HUES6 (cell line): ENCODE measurements around the gene EYA4.

Experiments
- H3K27ac ChIP-seq: 2 replicates; pipeline ENCODE4 v1.7.0; 2013; ENCODE audit warnings: low read depth, mild to moderate bottlenecking, low read length, inconsistent platforms
- H3K27me3 ChIP-seq: 2 replicates; pipeline ENCODE4 v1.6.1; 2013; ENCODE audit warnings: low read length; ENCODE audit not compliant: control insufficient read depth, insufficient read depth
- H3K36me3 ChIP-seq: 2 replicates; pipeline ENCODE4 v1.6.1; 2013; ENCODE audit warnings: low read length; ENCODE audit not compliant: control insufficient read depth, insufficient read depth
- H3K4me1 ChIP-seq: 2 replicates; pipeline ENCODE4 v1.6.1; 2013; ENCODE audit warnings: low read length; ENCODE audit not compliant: control insufficient read depth, insufficient read depth
- H3K4me3 ChIP-seq: 2 replicates; pipeline ENCODE4 v1.5.1; 2013; ENCODE audit warnings: low read depth, low read length
- H3K9ac ChIP-seq: one replicate; pipeline ENCODE4 v1.6.1; 2013; ENCODE audit warnings: mild to moderate bottlenecking, low read length
- H3K9me3 ChIP-seq: 2 replicates; pipeline ENCODE4 v1.6.1; 2013; ENCODE audit warnings: low read depth, low read length; ENCODE audit not compliant: control insufficient read depth, insufficient read depth

Gene EYA4

DNA sequence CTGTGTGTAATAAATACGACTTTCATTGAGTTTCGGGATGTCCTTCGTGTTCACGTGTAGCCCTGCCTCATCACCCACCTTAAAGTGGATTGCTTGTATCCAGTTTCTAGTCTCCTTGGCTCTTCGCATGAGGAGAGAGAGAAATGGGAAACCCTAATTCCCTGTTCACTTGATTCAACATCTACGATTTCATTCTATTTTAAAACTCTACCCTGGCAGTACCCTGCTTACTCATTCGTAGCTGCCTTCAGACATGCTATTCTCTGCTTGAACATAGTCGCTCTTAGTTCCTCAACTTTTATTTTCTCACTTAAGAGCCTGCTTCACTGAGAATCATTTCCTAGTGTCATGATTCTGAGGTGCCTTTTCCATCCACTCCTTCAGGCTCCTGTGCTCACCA, 163.6 kb downstream of the EYA4 start:
- no peaks in the 10 kb centered on the region for H3K27me3 ChIP-seq
- no peak overlapping the region for H3K27ac ChIP-seq
- peaks cover 9% of the 10 kb centered on the region for H3K4me1 ChIP-seq
- no peak overlapping the region for H3K4me3 ChIP-seq
- H3K9me3 ChIP-seq: no peaks in the 10 kb centered on the region
- no peak overlapping the region for H3K9ac ChIP-seq
- H3K36me3 ChIP-seq: no peaks in the 10 kb centered on the region

DNA sequence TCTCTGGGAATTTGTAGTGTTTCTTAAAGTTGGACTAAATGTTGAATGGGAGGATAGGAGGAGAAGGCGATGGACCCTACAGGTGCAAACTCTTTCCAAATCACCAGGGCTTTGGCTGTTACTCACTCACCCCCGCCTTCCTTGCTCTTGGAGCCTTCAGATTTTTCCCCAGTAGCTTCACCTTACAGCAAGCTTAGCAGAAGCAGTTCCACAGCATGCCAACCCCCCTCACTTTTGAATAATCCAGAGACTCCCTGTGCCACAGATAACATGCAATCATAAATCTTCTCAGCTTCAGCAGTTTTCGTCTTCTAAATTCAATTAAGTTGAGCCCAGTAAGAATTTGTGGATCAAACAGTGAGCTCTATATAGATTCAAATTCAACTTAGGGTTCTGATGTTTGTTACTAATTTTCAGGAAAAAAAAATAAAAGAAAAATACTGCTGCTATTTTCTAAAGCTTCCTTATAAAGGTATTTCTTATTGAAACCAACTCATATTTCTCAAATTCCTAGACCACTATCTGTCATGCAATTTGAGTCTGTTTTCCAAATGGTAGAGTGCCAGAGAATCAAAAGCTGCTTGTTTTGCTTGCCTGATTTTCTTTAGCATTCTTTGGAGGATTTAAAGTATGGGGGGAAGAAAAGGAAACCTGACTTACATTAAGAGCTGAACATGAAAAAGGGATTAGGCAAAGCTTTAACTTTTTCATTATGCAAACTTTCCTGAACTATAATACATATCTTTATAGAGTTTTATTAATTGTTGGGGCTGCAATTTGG, 166.4 kb downstream of the EYA4 start:
- no peaks in the 10 kb centered on the region for H3K36me3 ChIP-seq
- no peaks in the 10 kb centered on the region for H3K27me3 ChIP-seq
- H3K9ac ChIP-seq: no peak overlapping the region
- H3K27ac ChIP-seq: no peak overlapping the region
- H3K4me3 ChIP-seq: no peak overlapping the region
- H3K9me3 ChIP-seq: no peaks in the 10 kb centered on the region
- peaks cover 21% of the 10 kb centered on the region for H3K4me1 ChIP-seq

DNA sequence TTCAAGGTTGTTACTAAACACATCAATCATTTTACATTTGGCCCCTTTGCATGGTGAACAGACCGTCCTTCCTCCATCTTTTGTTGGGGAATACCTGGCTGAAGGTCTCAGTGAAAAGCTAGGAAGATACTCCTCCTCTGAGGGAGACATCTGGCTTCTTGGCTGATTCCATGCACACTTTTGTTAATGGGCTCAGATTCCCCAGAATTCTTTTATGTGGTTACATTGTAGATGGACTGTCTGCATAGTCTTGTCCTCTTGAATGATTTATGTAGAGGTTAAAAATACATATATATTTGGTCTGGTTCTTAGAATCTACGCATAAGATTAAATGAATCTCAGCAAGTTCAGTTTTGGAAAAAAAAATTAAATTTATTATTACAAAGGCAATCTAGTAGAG, 167.0 kb downstream of the EYA4 start:
- Histone ChIP-seq H3K9ac (no peak overlapping the region), H3K9me3 (no peaks in the 10 kb centered on the region), H3K4me1 (peaks cover 21% of the 10 kb centered on the region), H3K4me3 (no peak overlapping the region), H3K27ac (no peak overlapping the region), H3K36me3 (no peaks in the 10 kb centered on the region), H3K27me3 (no peaks in the 10 kb centered on the region)

DNA sequence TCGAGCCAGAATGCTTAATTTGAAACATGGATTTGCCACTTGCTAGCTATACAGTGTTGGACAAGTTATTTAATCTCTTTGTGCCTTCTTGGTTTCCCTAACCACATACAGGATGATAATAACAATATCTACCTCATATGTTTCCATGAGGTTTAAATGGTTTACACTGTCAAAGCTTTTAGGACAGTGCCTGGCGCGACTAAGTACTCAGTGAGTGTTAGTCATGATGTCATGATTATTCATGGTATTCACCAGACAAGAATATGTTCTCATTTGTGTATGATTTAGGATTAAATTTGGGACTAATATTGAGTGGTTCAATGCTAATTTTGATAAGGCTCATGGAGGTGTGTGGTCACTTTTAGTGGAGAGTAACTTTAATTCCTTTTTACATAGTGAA, 167.4 kb downstream of the EYA4 start:
- Histone ChIP-seq H3K4me1 (peaks cover 21% of the 10 kb centered on the region), H3K27me3 (no peaks in the 10 kb centered on the region), H3K27ac (no peak overlapping the region), H3K9ac (no peak overlapping the region), H3K9me3 (no peaks in the 10 kb centered on the region), H3K4me3 (no peak overlapping the region), H3K36me3 (no peaks in the 10 kb centered on the region)

- H3K4me3 ChIP-seq: no peak overlapping the region; the same call in 1 of the 2 replicates
- no peaks in the 10 kb centered on the region for H3K9me3 ChIP-seq
- H3K4me1 ChIP-seq: peaks cover 26% of the 10 kb centered on the region
- H3K27ac ChIP-seq: no peak overlapping the region
- H3K27me3 ChIP-seq: no peaks in the 10 kb centered on the region
- H3K9ac ChIP-seq: no peak overlapping the region
- no peaks in the 10 kb centered on the region for H3K36me3 ChIP-seq
These were observed 169.7 kb downstream of the EYA4 start for GRCh38 chr6:133410638-133411435.

- Histone ChIP-seq H3K9me3 (no peaks in the 10 kb centered on the region), H3K4me1 (peaks cover 26% of the 10 kb centered on the region), H3K9ac (no peak overlapping the region), H3K36me3 (no peaks in the 10 kb centered on the region), H3K27me3 (no peaks in the 10 kb centered on the region), H3K4me3 (no peak overlapping the region), H3K27ac (no peak overlapping the region)
These were observed 170.6 kb downstream of the EYA4 start for GRCh38 chr6:133411757-133412156.

DNA sequence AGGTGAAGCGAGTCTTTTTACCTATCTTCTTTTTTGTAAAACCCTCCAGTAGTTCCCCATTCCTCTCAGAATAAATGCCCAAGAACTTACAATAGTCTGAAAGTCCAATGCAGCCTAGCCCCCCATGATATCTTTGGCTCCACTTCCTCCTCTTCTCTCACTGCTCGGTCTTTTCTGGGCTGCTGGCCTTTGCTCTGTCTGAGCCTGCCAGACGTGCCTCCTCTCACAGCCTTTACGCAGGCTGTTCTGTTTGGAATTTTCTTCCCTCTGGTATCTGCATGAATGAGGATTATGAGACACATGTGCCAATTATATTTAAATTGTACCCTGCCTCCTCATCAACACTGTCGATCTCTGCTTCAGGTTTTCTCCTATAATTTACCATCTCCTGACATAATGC, 174.1 kb downstream of the EYA4 start:
- peaks cover 15% of the 10 kb centered on the region for H3K4me1 ChIP-seq

DNA sequence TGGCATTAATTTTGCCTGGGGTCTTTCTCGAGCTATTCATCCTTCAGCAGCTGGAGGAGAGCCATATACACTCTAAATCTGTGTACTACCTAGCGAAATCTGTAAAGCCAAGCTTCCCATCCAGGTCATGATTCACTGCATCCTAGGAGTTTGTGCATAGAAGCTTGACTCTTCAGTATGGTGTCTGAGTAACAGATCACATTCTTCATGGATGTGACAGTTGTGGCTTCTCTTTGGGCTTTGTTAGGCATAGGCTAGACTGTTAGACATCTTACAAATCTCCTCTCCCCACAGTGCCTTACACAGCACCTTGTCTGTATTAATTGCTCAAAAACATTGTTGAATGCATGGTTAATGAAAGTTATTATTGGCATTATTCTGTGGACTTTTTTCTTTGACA, 177.0 kb downstream of the EYA4 start:
- Histone ChIP-seq H3K9me3 (no peaks in the 10 kb centered on the region), H3K27ac (no peak overlapping the region), H3K9ac (no peak overlapping the region), H3K4me3 (no peak overlapping the region), H3K4me1 (peaks cover 5% of the 10 kb centered on the region; the same call in 1 of the 2 replicates), H3K36me3 (no peaks in the 10 kb centered on the region), H3K27me3 (no peaks in the 10 kb centered on the region)

More for the DNA sequence above, 174.1 kb downstream of the EYA4 start:
- no peak overlapping the region for H3K27ac ChIP-seq
- no peaks in the 10 kb centered on the region for H3K27me3 ChIP-seq
- H3K9me3 ChIP-seq: no peaks in the 10 kb centered on the region
- no peak overlapping the region for H3K9ac ChIP-seq
- no peak overlapping the region for H3K4me3 ChIP-seq
- no peaks in the 10 kb centered on the region for H3K36me3 ChIP-seq

DNA sequence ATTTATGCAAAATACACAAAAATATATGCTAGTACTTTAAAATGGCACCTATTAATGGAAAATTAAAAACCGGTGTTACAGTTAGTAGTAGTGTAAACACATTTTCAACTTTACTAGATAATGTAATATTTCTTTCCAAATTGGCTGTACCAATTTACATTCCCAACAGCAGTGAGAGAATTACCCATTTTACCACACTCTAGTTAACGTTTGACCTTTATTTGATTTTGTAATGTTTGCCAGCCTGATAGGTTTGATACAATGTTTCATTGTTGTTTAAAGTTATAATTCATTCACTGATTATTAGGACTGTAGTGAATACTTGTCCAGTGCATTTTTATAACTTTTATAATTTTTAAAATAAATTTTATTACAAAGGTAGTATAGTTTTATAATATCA, 182.1 kb downstream of the EYA4 start:
- Histone ChIP-seq H3K9ac (no peak overlapping the region), H3K27ac (no peak overlapping the region), H3K36me3 (no peaks in the 10 kb centered on the region), H3K4me3 (no peak overlapping the region), H3K9me3 (no peaks in the 10 kb centered on the region), H3K27me3 (no peaks in the 10 kb centered on the region), H3K4me1 (no peaks in the 10 kb centered on the region)

DNA sequence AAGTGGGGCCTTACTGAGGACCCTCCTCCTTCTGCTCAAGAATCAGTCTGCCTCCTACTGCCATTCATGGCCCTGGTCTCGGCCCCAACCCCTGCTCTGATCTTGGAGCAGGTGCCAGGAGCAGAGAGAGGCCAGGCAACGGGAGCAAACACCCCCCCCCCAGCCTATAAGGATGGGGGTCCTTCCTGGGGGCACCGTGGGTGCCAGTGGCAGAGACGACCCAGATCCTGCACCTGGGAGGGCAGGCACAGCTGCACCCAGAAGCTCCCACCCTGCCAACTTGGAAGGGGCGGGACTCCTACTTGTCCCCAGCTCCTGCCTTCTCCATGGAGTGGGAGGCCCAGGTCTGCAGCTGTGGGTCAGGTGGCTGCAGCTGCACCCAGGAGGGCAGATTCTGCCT, 183.2 kb downstream of the EYA4 start:
- Histone ChIP-seq H3K27ac (no peak overlapping the region), H3K27me3 (no peaks in the 10 kb centered on the region), H3K4me1 (no peaks in the 10 kb centered on the region), H3K9me3 (no peaks in the 10 kb centered on the region), H3K36me3 (no peaks in the 10 kb centered on the region), H3K4me3 (no peak overlapping the region), H3K9ac (no peak overlapping the region)

DNA sequence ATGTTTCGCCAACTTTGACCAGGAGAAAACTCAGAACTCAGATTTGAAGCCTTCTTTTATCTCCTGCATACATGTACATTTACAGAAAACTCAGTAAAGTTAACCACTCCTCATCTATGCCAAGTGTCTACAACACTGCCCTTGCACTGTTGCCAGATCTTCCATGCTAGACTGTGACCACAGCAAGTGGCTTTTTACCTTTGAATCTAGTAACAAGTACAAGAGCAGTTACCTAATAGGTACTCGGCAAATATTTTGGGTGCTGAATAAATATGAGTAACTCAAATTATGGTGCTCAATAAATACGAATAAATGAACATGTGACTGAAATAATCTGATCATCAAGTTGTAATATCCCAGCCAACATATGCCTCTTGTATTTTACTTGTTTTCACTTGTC, 184.9 kb downstream of the EYA4 start:
- Histone ChIP-seq H3K36me3 (no peaks in the 10 kb centered on the region), H3K27ac (no peak overlapping the region), H3K9ac (no peak overlapping the region), H3K4me1 (no peaks in the 10 kb centered on the region), H3K9me3 (no peaks in the 10 kb centered on the region), H3K4me3 (no peak overlapping the region), H3K27me3 (no peaks in the 10 kb centered on the region)
